ENCODE data around the gene ATP5F1B. TPM values are rescaled to one million over a fixed set of nuclear protein-coding genes. Genes with fewer than 3 reads are reported as not detected.

ATP5F1B gene
- total and polyA plus RNA-seq, 2 of the 13 experiments (the other 11 are each of a cell fraction or from before 2014, with no cell fraction given): 1,051 to 1,180 TPM

DNA sequence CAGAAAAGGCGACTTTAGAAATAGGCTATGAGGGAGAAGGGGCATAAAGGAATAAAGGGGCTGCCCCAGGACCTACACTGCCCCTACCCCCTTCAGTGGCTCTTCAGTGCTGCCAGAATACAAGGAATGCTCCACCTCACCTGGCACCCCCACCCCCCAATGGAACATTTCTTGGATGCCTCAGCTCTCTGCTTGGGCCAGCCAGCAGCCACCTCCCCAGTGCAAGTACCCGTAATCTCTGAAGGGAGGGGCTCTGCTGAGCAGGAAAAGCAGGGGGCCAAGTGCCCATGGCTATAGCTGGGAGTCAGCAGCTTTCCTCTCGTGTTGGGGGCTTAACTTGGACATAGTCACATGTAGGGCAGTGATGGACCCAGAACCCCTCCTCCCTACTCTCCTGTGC, 49.0 kb downstream of the ATP5F1B start:
- H3K4me2 ChIP-seq (ENCODE audit: low read depth, low read length): no peak overlapping the region
- no peaks in the 10 kb centered on the region for H3K79me2 ChIP-seq (ENCODE audit: insufficient read depth, low read length)
- BruUV-seq (replicated peaks): no TSS peak
- POLR2A ChIA-PET: no interaction called here
- no peaks in the 10 kb centered on the region for H3K4me1 ChIP-seq (ENCODE audit: insufficient read depth, low read length)
- no peak for FAIRE-seq
- no peak for ATAC-seq
- DNase-seq (ENCODE audit: low spot score): no peak
- TF ChIP-seq, protein P1, sequence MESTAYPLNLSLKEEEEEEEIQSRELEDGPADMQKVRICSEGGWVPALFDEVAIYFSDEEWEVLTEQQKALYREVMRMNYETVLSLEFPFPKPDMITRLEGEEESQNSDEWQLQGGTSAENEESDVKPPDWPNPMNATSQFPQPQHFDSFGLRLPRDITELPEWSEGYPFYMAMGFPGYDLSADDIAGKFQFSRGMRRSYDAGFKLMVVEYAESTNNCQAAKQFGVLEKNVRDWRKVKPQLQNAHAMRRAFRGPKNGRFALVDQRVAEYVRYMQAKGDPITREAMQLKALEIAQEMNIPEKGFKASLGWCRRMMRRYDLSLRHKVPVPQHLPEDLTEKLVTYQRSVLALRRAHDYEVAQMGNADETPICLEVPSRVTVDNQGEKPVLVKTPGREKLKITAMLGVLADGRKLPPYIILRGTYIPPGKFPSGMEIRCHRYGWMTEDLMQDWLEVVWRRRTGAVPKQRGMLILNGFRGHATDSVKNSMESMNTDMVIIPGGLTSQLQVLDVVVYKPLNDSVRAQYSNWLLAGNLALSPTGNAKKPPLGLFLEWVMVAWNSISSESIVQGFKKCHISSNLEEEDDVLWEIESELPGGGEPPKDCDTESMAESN (CRISPR knock-in tag; conservative IDR thresholded peaks at IDR 0.05): no peak
- TF ChIP-seq, protein P2, sequence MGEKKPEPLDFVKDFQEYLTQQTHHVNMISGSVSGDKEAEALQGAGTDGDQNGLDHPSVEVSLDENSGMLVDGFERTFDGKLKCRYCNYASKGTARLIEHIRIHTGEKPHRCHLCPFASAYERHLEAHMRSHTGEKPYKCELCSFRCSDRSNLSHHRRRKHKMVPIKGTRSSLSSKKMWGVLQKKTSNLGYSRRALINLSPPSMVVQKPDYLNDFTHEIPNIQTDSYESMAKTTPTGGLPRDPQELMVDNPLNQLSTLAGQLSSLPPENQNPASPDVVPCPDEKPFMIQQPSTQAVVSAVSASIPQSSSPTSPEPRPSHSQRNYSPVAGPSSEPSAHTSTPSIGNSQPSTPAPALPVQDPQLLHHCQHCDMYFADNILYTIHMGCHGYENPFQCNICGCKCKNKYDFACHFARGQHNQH (CRISPR knock-in tag; IDR thresholded peaks at IDR 0.05): no peak
- TF ChIP-seq ZNF879 (CRISPR knock-in tag; IDR thresholded peaks at IDR 0.05) (no peak), HNRNPL (IDR thresholded peaks at IDR 0.05; ENCODE audit: low read depth, low read length) (no peak), AGO1 (IDR thresholded peaks at IDR 0.05; ENCODE audit: low read depth, low read length, poor library complexity, severe bottlenecking) (no peak), RFX1 (IDR thresholded peaks at IDR 0.05) (no peak), ZNF773 (CRISPR knock-in tag; IDR thresholded peaks at IDR 0.05; ENCODE audit: borderline replicate concordance) (no peak), POLR2AphosphoS2 (IDR thresholded peaks at IDR 0.05; ENCODE audit: low read depth, low read length) (no peak), PHF5A (CRISPR knock-in tag; IDR thresholded peaks at IDR 0.05; ENCODE audit: low read depth, unreplicated experiment) (no peak), SRSF9 (IDR thresholded peaks at IDR 0.05; ENCODE audit: borderline replicate concordance, insufficient read depth, low read depth, low read length, poor library complexity, severe bottlenecking) (no peak), ZNF333 (CRISPR knock-in tag; IDR thresholded peaks at IDR 0.05; ENCODE audit: borderline replicate concordance) (no peak)
- TF ChIP-seq, protein P3, sequence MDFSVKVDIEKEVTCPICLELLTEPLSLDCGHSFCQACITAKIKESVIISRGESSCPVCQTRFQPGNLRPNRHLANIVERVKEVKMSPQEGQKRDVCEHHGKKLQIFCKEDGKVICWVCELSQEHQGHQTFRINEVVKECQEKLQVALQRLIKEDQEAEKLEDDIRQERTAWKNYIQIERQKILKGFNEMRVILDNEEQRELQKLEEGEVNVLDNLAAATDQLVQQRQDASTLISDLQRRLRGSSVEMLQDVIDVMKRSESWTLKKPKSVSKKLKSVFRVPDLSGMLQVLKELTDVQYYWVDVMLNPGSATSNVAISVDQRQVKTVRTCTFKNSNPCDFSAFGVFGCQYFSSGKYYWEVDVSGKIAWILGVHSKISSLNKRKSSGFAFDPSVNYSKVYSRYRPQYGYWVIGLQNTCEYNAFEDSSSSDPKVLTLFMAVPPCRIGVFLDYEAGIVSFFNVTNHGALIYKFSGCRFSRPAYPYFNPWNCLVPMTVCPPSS (IDR thresholded peaks at IDR 0.05): no peak
- TF ChIP-seq, protein P4, sequence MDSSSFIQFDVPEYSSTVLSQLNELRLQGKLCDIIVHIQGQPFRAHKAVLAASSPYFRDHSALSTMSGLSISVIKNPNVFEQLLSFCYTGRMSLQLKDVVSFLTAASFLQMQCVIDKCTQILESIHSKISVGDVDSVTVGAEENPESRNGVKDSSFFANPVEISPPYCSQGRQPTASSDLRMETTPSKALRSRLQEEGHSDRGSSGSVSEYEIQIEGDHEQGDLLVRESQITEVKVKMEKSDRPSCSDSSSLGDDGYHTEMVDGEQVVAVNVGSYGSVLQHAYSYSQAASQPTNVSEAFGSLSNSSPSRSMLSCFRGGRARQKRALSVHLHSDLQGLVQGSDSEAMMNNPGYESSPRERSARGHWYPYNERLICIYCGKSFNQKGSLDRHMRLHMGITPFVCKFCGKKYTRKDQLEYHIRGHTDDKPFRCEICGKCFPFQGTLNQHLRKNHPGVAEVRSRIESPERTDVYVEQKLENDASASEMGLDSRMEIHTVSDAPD (CRISPR knock-in tag; IDR thresholded peaks at IDR 0.05): no peak
- TF ChIP-seq, protein P5, sequence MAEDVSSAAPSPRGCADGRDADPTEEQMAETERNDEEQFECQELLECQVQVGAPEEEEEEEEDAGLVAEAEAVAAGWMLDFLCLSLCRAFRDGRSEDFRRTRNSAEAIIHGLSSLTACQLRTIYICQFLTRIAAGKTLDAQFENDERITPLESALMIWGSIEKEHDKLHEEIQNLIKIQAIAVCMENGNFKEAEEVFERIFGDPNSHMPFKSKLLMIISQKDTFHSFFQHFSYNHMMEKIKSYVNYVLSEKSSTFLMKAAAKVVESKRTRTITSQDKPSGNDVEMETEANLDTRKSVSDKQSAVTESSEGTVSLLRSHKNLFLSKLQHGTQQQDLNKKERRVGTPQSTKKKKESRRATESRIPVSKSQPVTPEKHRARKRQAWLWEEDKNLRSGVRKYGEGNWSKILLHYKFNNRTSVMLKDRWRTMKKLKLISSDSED (CRISPR knock-in tag; IDR thresholded peaks at IDR 0.05): no peak
- TF ChIP-seq, protein P6, sequence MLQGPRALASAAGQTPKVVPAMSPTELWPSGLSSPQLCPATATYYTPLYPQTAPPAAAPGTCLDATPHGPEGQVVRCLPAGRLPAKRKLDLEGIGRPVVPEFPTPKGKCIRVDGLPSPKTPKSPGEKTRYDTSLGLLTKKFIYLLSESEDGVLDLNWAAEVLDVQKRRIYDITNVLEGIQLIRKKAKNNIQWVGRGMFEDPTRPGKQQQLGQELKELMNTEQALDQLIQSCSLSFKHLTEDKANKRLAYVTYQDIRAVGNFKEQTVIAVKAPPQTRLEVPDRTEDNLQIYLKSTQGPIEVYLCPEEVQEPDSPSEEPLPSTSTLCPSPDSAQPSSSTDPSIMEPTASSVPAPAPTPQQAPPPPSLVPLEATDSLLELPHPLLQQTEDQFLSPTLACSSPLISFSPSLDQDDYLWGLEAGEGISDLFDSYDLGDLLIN (CRISPR knock-in tag; IDR thresholded peaks at IDR 0.05; ENCODE audit: borderline replicate concordance): no peak
- H3K9ac ChIP-seq (ENCODE audit: insufficient read depth, low read depth, low read length): no peak overlapping the region
- H2AFZ ChIP-seq (ENCODE audit: low read length): no peak overlapping the region
- no peaks in the 10 kb centered on the region for H3K27me3 ChIP-seq (ENCODE audit: control insufficient read depth in 1 of 2, insufficient read depth in 2 of 2, low read length in 2 of 2)
- no peaks in the 10 kb centered on the region for H3K9me3 ChIP-seq (ENCODE audit: low read length)
- H3K36me3 ChIP-seq (replicated peaks in 1 of 2; ENCODE audit: control insufficient read depth in 1 of 2, insufficient read depth in 2 of 2, low read length in 2 of 2): peaks cover 32 to 47% of the 10 kb centered on the region in 2 experiments
- CTCF ChIA-PET (ENCODE audit: low intra/inter-chr PET ratio, low total read pairs): no interaction called here
- no peaks in the 10 kb centered on the region for H4K20me1 ChIP-seq (ENCODE audit: insufficient read depth, low read length)
- intact Hi-C loops (cut with micrococcal nuclease; ENCODE audit: unreplicated experiment) (no loop called here), in situ Hi-C loops (cut with HindIII; ENCODE audit: extremely low pct_ligation_motif_present, low pct_unique_long_range_greater_than_20kb) (no loop called here)
- 95% methylated on average over 3 of the region's 3 CpGs for WGBS (ENCODE audit: low lambda C conversion rate)
- no peak overlapping the region for H3K4me3 ChIP-seq (replicated peaks in 1 of 3; ENCODE audit: insufficient read depth in 1 of 3, low read depth in 2 of 3, low read length in 3 of 3)
- no peak overlapping the region for H3K27ac ChIP-seq (ENCODE audit: extremely low read length, insufficient read depth, low read length)

Measured in HepG2 (cell line).